ENCODE results near the gene OR52L1.
"Not testable (repeated sequence)": the region's sequence is repeated elsewhere in the genome, so short reads cannot be mapped to it uniquely, and the experiment has no call there.

The OR52L1 gene

GRCh38 chr11:5992150-5992549, 5.4 kb upstream of the OR52L1 start:
- in situ Hi-C loops (cut with MboI; ENCODE audit: low sequenced_read_pairs, unreplicated experiment), result no loop called here
- no peak for DNase-seq (ENCODE audit: low spot score)
- no peak for TF ChIP-seq CTCF (IDR thresholded peaks at IDR 0.05; ENCODE audit: borderline replicate concordance, control extremely low read depth, extremely low read depth, insufficient read depth, missing control alignments)

GRCh38 chr11:5989203-5989602, 2.4 kb upstream of the OR52L1 start:
- DNase-seq (ENCODE audit: low spot score), result no peak
- in situ Hi-C loops (cut with MboI; ENCODE audit: low sequenced_read_pairs, unreplicated experiment), result no loop called here
- no peak for TF ChIP-seq CTCF (IDR thresholded peaks at IDR 0.05; ENCODE audit: borderline replicate concordance, control extremely low read depth, extremely low read depth, insufficient read depth, missing control alignments)

- no peak for DNase-seq (ENCODE audit: low spot score)
- in situ Hi-C loops (cut with MboI; ENCODE audit: low sequenced_read_pairs, unreplicated experiment), result no loop called here
- TF ChIP-seq CTCF (IDR thresholded peaks at IDR 0.05; ENCODE audit: borderline replicate concordance, control extremely low read depth, extremely low read depth, insufficient read depth, missing control alignments), result no peak
Measured at GRCh38 chr11:5983443-5983842, 3.3 kb downstream of the OR52L1 start.

GRCh38 chr11:5973530-5973929, 13.3 kb downstream of the OR52L1 start:
- DNase-seq (ENCODE audit: low spot score), result no peak
- no peak for TF ChIP-seq CTCF (IDR thresholded peaks at IDR 0.05; ENCODE audit: borderline replicate concordance, control extremely low read depth, extremely low read depth, insufficient read depth, missing control alignments)
- in situ Hi-C loops (cut with MboI; ENCODE audit: low sequenced_read_pairs, unreplicated experiment), result no loop called here

GRCh38 chr11:5968394-5968793, 18.4 kb downstream of the OR52L1 start, which contains the start of gene OR56A5:
TSS of gene OR56A5 (minus strand) at chr11:5968494. CDS start at chr11:5968494, 0 bp downstream.
- in situ Hi-C loops (cut with MboI; ENCODE audit: low sequenced_read_pairs, unreplicated experiment), result no loop called here
- no peak for DNase-seq (ENCODE audit: low spot score)
- no peak for TF ChIP-seq CTCF (IDR thresholded peaks at IDR 0.05; ENCODE audit: borderline replicate concordance, control extremely low read depth, extremely low read depth, insufficient read depth, missing control alignments)

GRCh38 chr11:5967708-5968107, 19.1 kb downstream of the OR52L1 start:
- no peak for DNase-seq (ENCODE audit: low spot score)
- in situ Hi-C loops (cut with MboI; ENCODE audit: low sequenced_read_pairs, unreplicated experiment), result no loop called here
- TF ChIP-seq CTCF (IDR thresholded peaks at IDR 0.05; ENCODE audit: borderline replicate concordance, control extremely low read depth, extremely low read depth, insufficient read depth, missing control alignments), result no peak

- DNase-seq (ENCODE audit: low spot score), result no peak
- in situ Hi-C loops (cut with MboI; ENCODE audit: low sequenced_read_pairs, unreplicated experiment), result no loop called here
- TF ChIP-seq CTCF (IDR thresholded peaks at IDR 0.05; ENCODE audit: borderline replicate concordance, control extremely low read depth, extremely low read depth, insufficient read depth, missing control alignments), result no peak
Measured at GRCh38 chr11:5966958-5967357, 19.8 kb downstream of the OR52L1 start.

- DNase-seq (ENCODE audit: low spot score); in situ Hi-C loops (cut with MboI; ENCODE audit: low sequenced_read_pairs, unreplicated experiment): not testable (repeated sequence)
Measured at GRCh38 chr11:5960704-5961320, 26.0 kb downstream of the OR52L1 start.
